NK-92 (cell line): ENCODE data around the gene MFN1.

Experiments
- DNase-seq: peaks from one replicate; lab custom pipeline; 2025; ENCODE audit not compliant: unreplicated experiment; lab: John Stamatoyannopoulos, UW

The MFN1 gene

GRCh38 chr3:179336345-179336929, 11.1 kb upstream of the MFN1 start:
- no peak for DNase-seq

- no peak for DNase-seq
Measured at GRCh38 chr3:179348325-179349013, 960 bp downstream of the MFN1 start.

GRCh38 chr3:179355996-179356395, 8.5 kb downstream of the MFN1 start:
- DNase-seq = no peak

GRCh38 chr3:179363332-179363731, 15.8 kb downstream of the MFN1 start:
- no peak for DNase-seq

- no peak for DNase-seq
Measured at GRCh38 chr3:179369621-179370020, 22.1 kb downstream of the MFN1 start.

GRCh38 chr3:179373938-179374337, 26.4 kb downstream of the MFN1 start:
- DNase-seq = no peak

GRCh38 chr3:179375091-179375999, 27.8 kb downstream of the MFN1 start:
- DNase-seq = no peak

GRCh38 chr3:179376474-179376873, 29.0 kb downstream of the MFN1 start:
- no peak for DNase-seq

GRCh38 chr3:179391906-179392305, 44.4 kb downstream of the MFN1 start:
- DNase-seq = no peak

GRCh38 chr3:179398574-179399231, 51.2 kb downstream of the MFN1 start:
- DNase-seq = no peak

- DNase-seq = no peak
Measured at GRCh38 chr3:179401561-179401960, 54.1 kb downstream of the MFN1 start.

- DNase-seq = no peak
Measured at GRCh38 chr3:179402963-179403362, 55.5 kb downstream of the MFN1 start.

- no peak for DNase-seq
Measured at GRCh38 chr3:179404307-179404706, 56.8 kb downstream of the MFN1 start.

GRCh38 chr3:179410331-179410730, 62.8 kb downstream of the MFN1 start:
- DNase-seq = no peak

GRCh38 chr3:179410999-179411398, 63.5 kb downstream of the MFN1 start:
- no peak for DNase-seq

- DNase-seq = no peak
Measured at GRCh38 chr3:179414804-179415203, 67.3 kb downstream of the MFN1 start.

- no peak for DNase-seq
Measured at GRCh38 chr3:179415377-179415776, 67.9 kb downstream of the MFN1 start.

GRCh38 chr3:179416681-179417080, 69.2 kb downstream of the MFN1 start:
- no peak for DNase-seq

- DNase-seq = no peak
Measured at GRCh38 chr3:179418610-179419009, 71.1 kb downstream of the MFN1 start.

GRCh38 chr3:179421500-179421899, 74.0 kb downstream of the MFN1 start:
- no peak for DNase-seq

GRCh38 chr3:179425075-179425474, 77.6 kb downstream of the MFN1 start:
- DNase-seq = no peak
